ENCODE results near the gene RHBDD1. TPM values are rescaled to one million over a fixed set of nuclear protein-coding genes. Genes with fewer than 3 reads are reported as not detected.

The RHBDD1 gene
- polyA plus RNA-seq, 3 donors, result 8.1 to 19.5 (median 15.5) TPM

- H3K36me3 Mint-ChIP-seq, result no peaks in the 10 kb centered on the region
- no peak overlapping the region for H2AFZ ChIP-seq (ENCODE audit: insufficient read depth, low read depth, low read length, poor library complexity, severe bottlenecking)
- no peak overlapping the region for H3K4me2 ChIP-seq (replicated peaks; ENCODE audit: extremely low read depth, low read length, poor library complexity, severe bottlenecking)
- H3K4me3 ChIP-seq (replicated peaks in 1 of 3; ENCODE audit: low read depth in 2 of 3, low read length in 3 of 3), result no peak overlapping the region
- H3K9ac ChIP-seq (ENCODE audit: insufficient read depth, low read length, poor library complexity, severe bottlenecking), result no peak overlapping the region
- no peak overlapping the region for H3K4me3 Mint-ChIP-seq
- TF ChIP-seq CTCF (IDR thresholded peaks at IDR 0.05), result no peak
- H3K27me3 Mint-ChIP-seq (ENCODE audit: low read depth in 3 of 3), result peaks cover 0 to 11% (median 9%) of the 10 kb centered on the region in 3 donors
- no peaks in the 10 kb centered on the region for H3K79me2 ChIP-seq (ENCODE audit: insufficient read depth, low read length)
- no peaks in the 10 kb centered on the region for H3K4me1 ChIP-seq (ENCODE audit: control insufficient read depth in 1 of 2, insufficient read depth in 2 of 2, low read length in 2 of 2)
- H3K27me3 ChIP-seq (ENCODE audit: control insufficient read depth in 2 of 2, insufficient read depth in 2 of 2, low read length in 2 of 2), result no peaks in the 10 kb centered on the region
- H4K20me1 ChIP-seq (ENCODE audit: insufficient read depth, low read length), result no peaks in the 10 kb centered on the region
- H3K27ac ChIP-seq (ENCODE audit: low read depth in 1 of 2, low read length in 2 of 2), result no peak overlapping the region
- WGBS (ENCODE audit: insufficient coverage), result no CpG with 5 or more reads among the region's 1 CpG
- H3K4me1 Mint-ChIP-seq, result no peaks in the 10 kb centered on the region
- no peak for DNase-seq
- H3K36me3 ChIP-seq (replicated peaks in 1 of 2; ENCODE audit: control insufficient read depth in 1 of 2, insufficient read depth in 2 of 2, low read length in 2 of 2), result no peaks in the 10 kb centered on the region
- peaks cover 0 to 13% (median 2%) of the 10 kb centered on the region in 7 donors for H3K9me3 Mint-ChIP-seq
- H3K9me3 ChIP-seq (replicated peaks in 1 of 2; ENCODE audit: control insufficient read depth in 1 of 2, insufficient read depth in 1 of 2, low read length in 2 of 2), result no peaks in the 10 kb centered on the region
- H3K27ac Mint-ChIP-seq, result no peak overlapping the region
- intact Hi-C loops (cut with micrococcal nuclease), result no loop called here
Observed at GRCh38 chr2:227038550-227039189, 202.8 kb downstream of the RHBDD1 start.

- Histone ChIP-seq H3K79me2 (ENCODE audit: insufficient read depth, low read length) (no peaks in the 10 kb centered on the region), H3K9ac (ENCODE audit: insufficient read depth, low read length, poor library complexity, severe bottlenecking) (no peak overlapping the region), H3K27me3 (ENCODE audit: control insufficient read depth in 2 of 2, insufficient read depth in 2 of 2, low read length in 2 of 2) (no peaks in the 10 kb centered on the region), H3K27ac (ENCODE audit: low read depth in 1 of 2, low read length in 2 of 2) (no peak overlapping the region), H3K4me2 (replicated peaks; ENCODE audit: extremely low read depth, low read length, poor library complexity, severe bottlenecking) (no peak overlapping the region), H3K36me3 (replicated peaks in 1 of 2; ENCODE audit: control insufficient read depth in 1 of 2, insufficient read depth in 2 of 2, low read length in 2 of 2) (no peaks in the 10 kb centered on the region), H4K20me1 (ENCODE audit: insufficient read depth, low read length) (no peaks in the 10 kb centered on the region), H3K4me1 (ENCODE audit: control insufficient read depth in 1 of 2, insufficient read depth in 2 of 2, low read length in 2 of 2) (no peaks in the 10 kb centered on the region), H3K9me3 (replicated peaks in 1 of 2; ENCODE audit: control insufficient read depth in 1 of 2, insufficient read depth in 1 of 2, low read length in 2 of 2) (no peaks in the 10 kb centered on the region), H3K4me3 (replicated peaks in 1 of 3; ENCODE audit: low read depth in 2 of 3, low read length in 3 of 3) (no peak overlapping the region), H2AFZ (ENCODE audit: insufficient read depth, low read depth, low read length, poor library complexity, severe bottlenecking) (no peak overlapping the region)
- intact Hi-C loops (cut with micrococcal nuclease), result no loop called here
- no CpG with 5 or more reads among the region's 3 CpGs for WGBS (ENCODE audit: insufficient coverage)
- no peak overlapping the region for H3K4me3 Mint-ChIP-seq
- no peaks in the 10 kb centered on the region for H3K4me1 Mint-ChIP-seq
- TF ChIP-seq CTCF (IDR thresholded peaks at IDR 0.05), result no peak
- H3K27me3 Mint-ChIP-seq (ENCODE audit: low read depth in 3 of 3), result peaks cover 2 to 4% (median 3%) of the 10 kb centered on the region in 3 donors
- DNase-seq, result no peak
- H3K9me3 Mint-ChIP-seq, result peaks cover 0 to 13% (median 2%) of the 10 kb centered on the region in 7 donors
- no peak overlapping the region for H3K27ac Mint-ChIP-seq
- no peaks in the 10 kb centered on the region for H3K36me3 Mint-ChIP-seq
Observed at GRCh38 chr2:227043981-227044380, 208.1 kb downstream of the RHBDD1 start.

Small RNA genes within 50 kb of the gene (small RNA-seq; reads per million reads assigned to genes)
- gene RF00554 (ENCODE audit: insufficient read length, low read depth), result not detected

Other genes starting within 250 kb of the RHBDD1 start
- gene IRS1, start 36.2 kb upstream of the RHBDD1 start, polyA plus RNA-seq, result under 1 TPM in 2 of 3 donors, not detected in 1; 0.10 to 0.19 TPM

Measured in CD14-positive monocyte (primary cell).